GM21737 (cell line): ENCODE data around the gene RBM47.
A peak's percentile ranks its signal among the peaks of the same experiment; 100 is the strongest.

Experiments used
- ATAC-seq: cut with Tn5 transposase; IDR thresholded peaks from one replicate; pipeline ENCODE4 v1.9.1; 2021; ENCODE audit warnings: mild to moderate bottlenecking, moderate library complexity; ENCODE audit not compliant: unreplicated experiment

RBM47 gene

GRCh38 chr4:40592034-40592433, 37.6 kb downstream of the RBM47 start:
- no peak for ATAC-seq

GRCh38 chr4:40587826-40588225, 41.8 kb downstream of the RBM47 start:
- no peak for ATAC-seq

- no peak for ATAC-seq
These were observed 42.3 kb downstream of the RBM47 start for GRCh38 chr4:40587351-40587750.

GRCh38 chr4:40586729-40587128, 42.9 kb downstream of the RBM47 start:
- no peak for ATAC-seq

GRCh38 chr4:40586034-40586433, 43.6 kb downstream of the RBM47 start:
- no peak for ATAC-seq

- no peak for ATAC-seq
These were observed 44.4 kb downstream of the RBM47 start for GRCh38 chr4:40585201-40585799.

GRCh38 chr4:40584517-40585141, 45.0 kb downstream of the RBM47 start:
- no peak for ATAC-seq

- no peak for ATAC-seq
These were observed 45.7 kb downstream of the RBM47 start for GRCh38 chr4:40583850-40584439.

GRCh38 chr4:40582413-40582812, 47.3 kb downstream of the RBM47 start:
- no peak for ATAC-seq

- ATAC-seq: no peak
These were observed 48.2 kb downstream of the RBM47 start for GRCh38 chr4:40581254-40582140.

GRCh38 chr4:40579983-40580382, 49.7 kb downstream of the RBM47 start:
- no peak for ATAC-seq

GRCh38 chr4:40577588-40578253, 51.9 kb downstream of the RBM47 start:
- no peak for ATAC-seq

- peak; percentile 66 for ATAC-seq
These were observed 52.8 kb downstream of the RBM47 start for GRCh38 chr4:40576651-40577480.

GRCh38 chr4:40575846-40576245, 53.8 kb downstream of the RBM47 start:
- no peak for ATAC-seq

- no peak for ATAC-seq
These were observed 55.9 kb downstream of the RBM47 start for GRCh38 chr4:40573593-40574311.

- no peak for ATAC-seq
These were observed 56.9 kb downstream of the RBM47 start for GRCh38 chr4:40572692-40573310.

GRCh38 chr4:40571208-40571607, 58.5 kb downstream of the RBM47 start:
- ATAC-seq: no peak

GRCh38 chr4:40570348-40571077, 59.2 kb downstream of the RBM47 start:
- ATAC-seq: no peak
